Tibial artery (tissue), 4 donors: ENCODE data around the gene ITGA2.

ENCODE experiments used
- DNase-seq, 2 donors: peaks; one replicate each; pipeline ENCODE4 v3.0.0-alpha.2; 2019
- H3K27ac ChIP-seq, 2 donors: fragments of 200-600 bp; sonication (generic) in 1 of 2; 1 replicate in 1 of 2; 2 replicates in 1 of 2; pipeline ENCODE4 v1.5.1; 2018 to 2019; ENCODE audit warnings: mild to moderate bottlenecking in 1 of 2
- H3K27me3 ChIP-seq, 2 donors: fragments of 200-600 bp; sonication (generic) in 1 of 2; one replicate each; pipeline versions ENCODE4 v1.5.1 to v1.6.0; 2016 to 2019
- H3K36me3 ChIP-seq, 3 donors: fragments of 200-600 bp; sonication (generic) in 2 of 3; one replicate each; pipeline ENCODE4 v1.5.1; 2016 to 2019; ENCODE audit warnings: mild to moderate bottlenecking in 2 of 3
- H3K4me1 ChIP-seq, 4 donors: fragments of 200-600 bp; sonication (generic) in 2 of 4; 1 replicate in 3 of 4; 2 replicates in 1 of 4; pipeline ENCODE4 v1.5.1; 2016 to 2019
- H3K4me3 ChIP-seq, 2 donors: fragments of 200-600 bp; sonication (generic) in 1 of 2; 1 replicate in 1 of 2; 2 replicates in 1 of 2; pipeline ENCODE4 v1.5.1; 2018 to 2019; ENCODE audit warnings: mild to moderate bottlenecking in 2 of 2
- H3K9me3 ChIP-seq, 3 donors: fragments of 200-600 bp; sonication (generic) in 1 of 3; one replicate each; pipeline ENCODE4 v1.5.1; 2016 to 2019
- intact Hi-C: fragments of 100-400 bp; cut with DNase I; formaldehyde crosslinking; loops from one replicate; pipeline ENCODE4 v1.15.0; 2023; ENCODE audit warnings: low total_unique reads
- TF ChIP-seq, protein P1 (sequence below), 2 experiments: fragments of 200-600 bp in 1 of 2; fragments of 450-650 bp in 1 of 2; IDR thresholded peaks; one replicate each; pipeline ENCODE4 v1.5.1; 2017 to 2019; ENCODE audit warnings: antibody characterized with exemption in 2 of 2, mild to moderate bottlenecking in 1 of 2, moderate library complexity in 1 of 2

The ITGA2 gene

DNA sequence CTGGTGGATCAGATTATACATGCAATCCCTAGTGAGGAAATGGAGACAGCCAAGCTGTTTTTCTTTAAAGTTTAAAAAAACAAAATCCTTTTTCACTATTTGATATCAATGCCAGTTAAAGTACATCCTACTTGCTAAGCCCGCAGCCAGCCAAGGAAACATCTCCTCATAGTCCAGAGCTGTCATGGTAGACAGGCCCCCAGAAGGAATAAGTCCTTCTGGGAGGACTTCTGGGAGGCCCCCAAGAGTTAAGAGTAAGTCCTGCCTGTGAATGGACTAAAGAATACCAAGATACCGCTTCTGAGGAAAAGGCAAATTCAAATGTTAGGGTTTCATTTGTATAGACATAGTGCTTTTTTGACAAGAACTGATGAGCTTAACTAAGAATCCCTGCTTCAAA, 82.1 kb downstream of the ITGA2 start:
- no peak overlapping the region for H3K4me3 ChIP-seq
- no peak for DNase-seq
- H3K4me1 ChIP-seq = no peaks in the 10 kb centered on the region
- H3K27ac ChIP-seq = no peak overlapping the region
- intact Hi-C loops = no loop called here
- H3K9me3 ChIP-seq = no peaks in the 10 kb centered on the region
- no peaks in the 10 kb centered on the region for H3K27me3 ChIP-seq
- peaks cover 0 to 26% (median 0%) of the 10 kb centered on the region in 3 donors for H3K36me3 ChIP-seq
- TF ChIP-seq, protein P1, sequence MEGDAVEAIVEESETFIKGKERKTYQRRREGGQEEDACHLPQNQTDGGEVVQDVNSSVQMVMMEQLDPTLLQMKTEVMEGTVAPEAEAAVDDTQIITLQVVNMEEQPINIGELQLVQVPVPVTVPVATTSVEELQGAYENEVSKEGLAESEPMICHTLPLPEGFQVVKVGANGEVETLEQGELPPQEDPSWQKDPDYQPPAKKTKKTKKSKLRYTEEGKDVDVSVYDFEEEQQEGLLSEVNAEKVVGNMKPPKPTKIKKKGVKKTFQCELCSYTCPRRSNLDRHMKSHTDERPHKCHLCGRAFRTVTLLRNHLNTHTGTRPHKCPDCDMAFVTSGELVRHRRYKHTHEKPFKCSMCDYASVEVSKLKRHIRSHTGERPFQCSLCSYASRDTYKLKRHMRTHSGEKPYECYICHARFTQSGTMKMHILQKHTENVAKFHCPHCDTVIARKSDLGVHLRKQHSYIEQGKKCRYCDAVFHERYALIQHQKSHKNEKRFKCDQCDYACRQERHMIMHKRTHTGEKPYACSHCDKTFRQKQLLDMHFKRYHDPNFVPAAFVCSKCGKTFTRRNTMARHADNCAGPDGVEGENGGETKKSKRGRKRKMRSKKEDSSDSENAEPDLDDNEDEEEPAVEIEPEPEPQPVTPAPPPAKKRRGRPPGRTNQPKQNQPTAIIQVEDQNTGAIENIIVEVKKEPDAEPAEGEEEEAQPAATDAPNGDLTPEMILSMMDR (IDR thresholded peaks at IDR 0.05) = no peak

DNA sequence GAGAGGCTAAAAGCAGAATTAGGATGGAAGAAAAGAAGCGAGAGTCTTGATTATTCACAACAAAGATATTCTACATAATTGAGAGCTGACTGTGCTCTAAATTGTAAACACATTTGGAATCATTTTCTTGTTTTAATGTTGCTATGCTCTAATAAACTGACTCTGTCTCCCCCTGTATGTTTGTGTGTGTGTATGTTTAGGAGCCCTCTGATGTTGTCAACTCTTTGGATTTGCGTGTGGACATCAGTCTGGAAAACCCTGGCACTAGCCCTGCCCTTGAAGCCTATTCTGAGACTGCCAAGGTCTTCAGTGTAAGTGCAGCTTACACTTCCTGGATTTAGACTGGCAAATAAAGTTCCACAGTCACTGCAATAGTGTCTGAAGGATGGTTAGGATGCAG, 82.6 kb downstream of the ITGA2 start:
- Histone ChIP-seq H3K27ac (no peak overlapping the region), H3K9me3 (no peaks in the 10 kb centered on the region), H3K27me3 (no peaks in the 10 kb centered on the region), H3K4me1 (no peaks in the 10 kb centered on the region), H3K4me3 (no peak overlapping the region), H3K36me3 (peaks cover 0 to 27% (median 0%) of the 10 kb centered on the region in 3 donors)
- DNase-seq = no peak
- intact Hi-C loops = no loop called here
- TF ChIP-seq, protein P1 (IDR thresholded peaks at IDR 0.05) = no peak

DNA sequence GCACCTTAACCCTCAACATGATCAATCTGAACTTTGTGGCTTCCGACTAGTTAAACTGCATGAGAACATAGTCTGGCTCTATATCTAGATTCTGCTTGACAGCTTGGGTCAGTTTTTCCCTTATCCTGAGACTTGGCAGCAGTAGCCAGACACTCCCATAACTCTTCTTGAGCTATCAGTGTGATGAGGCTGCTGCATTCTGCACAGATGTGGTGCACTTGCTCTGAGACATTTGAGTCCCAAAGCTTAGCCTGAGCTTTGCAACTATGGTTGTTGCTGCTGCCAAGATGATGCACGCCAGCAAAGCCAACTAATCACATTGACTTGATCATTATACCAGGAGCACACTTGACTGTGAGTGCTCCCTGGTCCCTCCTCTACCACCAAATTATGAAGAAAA, 84.2 kb downstream of the ITGA2 start:
- TF ChIP-seq, protein P1 (IDR thresholded peaks at IDR 0.05) = no peak
- DNase-seq = no peak
- no peaks in the 10 kb centered on the region for H3K4me1 ChIP-seq
- peaks cover 0 to 20% (median 0%) of the 10 kb centered on the region in 3 donors for H3K36me3 ChIP-seq
- no peaks in the 10 kb centered on the region for H3K9me3 ChIP-seq
- no peak overlapping the region for H3K4me3 ChIP-seq
- H3K27me3 ChIP-seq = no peaks in the 10 kb centered on the region
- H3K27ac ChIP-seq = no peak overlapping the region
- intact Hi-C loops = no loop called here

DNA sequence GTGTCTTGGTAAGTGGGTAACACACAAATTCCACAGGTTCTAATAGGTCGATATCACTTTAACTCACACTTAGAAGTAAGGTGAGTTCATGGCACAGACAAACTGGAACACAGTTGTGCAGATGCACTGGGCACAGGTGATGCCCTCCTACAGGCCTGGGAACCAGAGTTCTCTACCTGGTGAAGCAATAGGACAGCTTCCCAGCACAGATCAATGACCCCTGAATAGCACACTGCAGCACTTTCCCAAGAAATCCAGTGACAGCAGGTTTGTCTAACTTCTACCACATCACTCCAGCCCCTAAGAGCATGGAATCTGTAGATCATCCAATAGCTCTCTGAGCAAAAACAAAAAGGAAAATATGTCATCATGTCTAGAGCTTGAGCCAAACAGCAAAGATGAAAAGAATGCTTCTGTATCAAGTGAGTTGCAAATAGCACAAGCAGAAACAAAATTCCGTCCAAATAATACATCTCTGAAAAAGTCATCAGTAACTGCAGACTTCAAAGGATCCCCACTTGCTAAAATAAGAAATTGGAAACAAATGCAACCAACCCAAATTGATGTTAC, 86.9 kb downstream of the ITGA2 start:
- Histone ChIP-seq H3K4me3 (no peak overlapping the region), H3K36me3 (peaks cover 0 to 29% (median 0%) of the 10 kb centered on the region in 3 donors), H3K9me3 (no peaks in the 10 kb centered on the region), H3K4me1 (no peaks in the 10 kb centered on the region), H3K27ac (no peak overlapping the region), H3K27me3 (no peaks in the 10 kb centered on the region)
- TF ChIP-seq, protein P1 (IDR thresholded peaks at IDR 0.05) = no peak
- intact Hi-C loops = no loop called here
- DNase-seq = no peak

DNA sequence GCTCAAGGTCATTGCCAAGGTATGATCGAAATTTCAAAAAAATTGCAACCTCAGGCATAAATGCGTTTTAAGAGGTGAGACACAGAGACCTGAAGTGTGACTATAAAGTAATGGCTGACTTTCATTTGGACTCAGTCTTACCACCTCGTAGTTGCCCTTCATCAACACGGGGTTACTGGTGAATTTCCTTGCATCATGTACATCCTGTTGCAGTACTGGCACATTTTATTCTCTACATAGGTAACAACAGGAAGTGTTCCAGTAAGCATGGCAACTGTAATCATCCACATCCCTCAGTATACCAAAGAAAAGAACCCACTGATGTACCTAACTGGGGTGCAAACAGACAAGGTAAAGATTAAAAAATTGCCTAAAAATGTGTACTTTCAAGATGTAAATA, 91.1 kb downstream of the ITGA2 start:
- no peaks in the 10 kb centered on the region for H3K4me1 ChIP-seq
- H3K27ac ChIP-seq = no peak overlapping the region
- peaks cover 0 to 21% (median 0%) of the 10 kb centered on the region in 3 donors for H3K36me3 ChIP-seq
- no peak for DNase-seq
- TF ChIP-seq, protein P1 (IDR thresholded peaks at IDR 0.05) = no peak
- H3K27me3 ChIP-seq = no peaks in the 10 kb centered on the region
- H3K4me3 ChIP-seq = no peak overlapping the region
- intact Hi-C loops = no loop called here
- H3K9me3 ChIP-seq = no peaks in the 10 kb centered on the region

DNA sequence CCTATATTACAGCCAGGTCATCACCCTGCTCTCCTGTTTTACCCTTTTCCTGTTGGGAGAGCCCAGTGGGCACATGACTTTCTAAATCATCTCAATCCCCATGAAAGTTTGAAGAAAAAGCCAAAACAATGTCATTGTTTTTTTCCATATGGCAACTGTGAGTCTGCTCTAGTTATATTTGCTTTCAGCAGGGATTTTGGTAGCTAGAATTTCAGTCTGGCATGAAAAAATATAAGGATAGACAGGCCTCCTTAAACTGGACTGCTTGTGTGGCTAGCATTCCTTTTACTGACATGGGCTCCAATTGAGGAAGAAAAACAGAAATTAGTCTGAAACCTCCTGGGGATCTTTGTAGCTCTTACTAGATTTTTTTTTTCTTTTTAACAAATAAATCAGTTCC, 94.8 kb downstream of the ITGA2 start:
- Histone ChIP-seq H3K36me3 (peaks cover 0 to 9% (median 0%) of the 10 kb centered on the region in 3 donors), H3K9me3 (no peaks in the 10 kb centered on the region), H3K4me1 (peaks cover 0 to under 1% (median 0%) of the 10 kb centered on the region in 4 donors), H3K27ac (no peak overlapping the region), H3K27me3 (no peaks in the 10 kb centered on the region), H3K4me3 (no peak overlapping the region)
- intact Hi-C loops = no loop called here
- TF ChIP-seq, protein P1 (IDR thresholded peaks at IDR 0.05) = no peak
- no peak for DNase-seq
